Stimulated activated CD8-positive, alpha-beta memory T cell treated with anti-CD3 and anti-CD28 coated beads, Interleukin-4, amount 100 ng/mL, for 4 hours (primary cell): ENCODE measurements around the gene CCDC180.
"Not testable (repeated sequence)": the region's sequence is repeated elsewhere in the genome, so short reads cannot be mapped to it uniquely, and the experiment has no call there.

Experiments
- DNase-seq, 2 donors: peaks; one replicate each; pipeline ENCODE4 v3.0.0-alpha.2; 2020; ENCODE audit warnings: low read depth in 2 of 2, low spot score in 1 of 2

CCDC180 gene

GRCh38 chr9:97310896-97311295 is 3.4 kb downstream of the CCDC180 start:
- DNase-seq = no peak

GRCh38 chr9:97311798-97312500 is 4.5 kb downstream of the CCDC180 start:
- no peak for DNase-seq

GRCh38 chr9:97312556-97312955 is 5.1 kb downstream of the CCDC180 start:
- no peak for DNase-seq

- no peak for DNase-seq
These were observed 5.8 kb downstream of the CCDC180 start for GRCh38 chr9:97313243-97313642.

GRCh38 chr9:97313746-97314145 is 6.3 kb downstream of the CCDC180 start:
- DNase-seq = no peak

DNA sequence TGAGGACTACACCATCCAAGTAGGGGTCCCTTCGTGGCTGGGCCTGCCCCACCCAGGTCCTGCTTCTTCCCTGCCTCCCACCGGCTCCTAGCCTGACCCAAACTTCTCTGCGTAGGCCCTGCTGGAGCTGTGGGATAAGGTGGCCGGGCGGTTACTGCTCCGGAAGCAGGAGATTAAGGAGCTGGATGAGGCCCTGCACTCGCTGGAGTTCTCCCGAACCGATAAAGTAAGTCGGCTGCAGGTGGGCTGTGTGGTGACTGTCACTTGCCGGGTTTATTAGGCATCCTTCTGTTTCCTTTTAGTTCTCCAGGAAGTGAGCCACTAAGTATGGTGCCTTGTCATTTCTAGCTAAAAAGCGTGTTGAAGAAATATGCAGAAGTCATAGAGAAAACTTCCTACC is 7.0 kb downstream of the CCDC180 start:
- no peak for DNase-seq

DNA sequence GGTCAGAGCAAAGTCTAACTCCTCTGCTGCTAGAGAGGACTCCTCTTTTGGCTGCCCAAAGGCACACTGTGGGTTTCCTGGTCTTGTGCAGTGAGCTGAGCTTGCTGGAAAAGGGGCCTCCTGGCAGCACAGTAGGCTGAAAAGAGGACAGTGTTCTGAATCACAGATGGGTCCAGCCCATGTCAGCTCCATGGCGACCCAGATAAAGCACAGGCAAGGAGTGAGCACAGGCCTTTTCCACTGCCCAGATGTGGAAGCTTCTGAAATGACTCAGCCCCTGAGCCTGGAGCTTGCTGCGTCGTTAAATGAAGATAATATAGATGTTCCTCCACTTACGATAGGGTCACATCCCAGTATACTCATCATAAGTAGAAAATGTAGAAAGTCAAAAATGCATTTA is 8.1 kb downstream of the CCDC180 start:
- DNase-seq = no peak

DNA sequence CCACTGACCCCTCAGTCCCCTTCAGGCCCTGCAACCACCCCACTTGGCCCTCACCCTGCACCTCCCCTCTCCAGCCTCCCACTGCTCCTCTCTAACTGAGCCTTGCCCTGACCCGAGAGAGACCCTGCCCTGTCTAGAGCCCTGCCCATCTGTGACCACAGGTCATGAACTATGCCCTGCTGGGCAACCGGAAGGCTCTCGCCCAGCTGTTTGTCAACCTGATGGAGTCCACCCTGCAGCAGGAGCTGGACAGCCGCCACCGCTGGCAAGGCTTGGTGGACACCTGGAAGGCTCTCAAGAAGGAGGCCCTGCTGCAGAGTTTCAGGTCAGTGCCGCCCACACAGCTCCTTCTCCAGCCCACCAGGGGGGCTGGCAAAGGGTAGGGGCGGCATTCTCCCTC is 9.4 kb downstream of the CCDC180 start:
- no peak for DNase-seq

- no peak for DNase-seq
These were observed 11.0 kb downstream of the CCDC180 start for GRCh38 chr9:97318433-97318832.

- DNase-seq = no peak
These were observed 11.9 kb downstream of the CCDC180 start for GRCh38 chr9:97319395-97319794.

DNA sequence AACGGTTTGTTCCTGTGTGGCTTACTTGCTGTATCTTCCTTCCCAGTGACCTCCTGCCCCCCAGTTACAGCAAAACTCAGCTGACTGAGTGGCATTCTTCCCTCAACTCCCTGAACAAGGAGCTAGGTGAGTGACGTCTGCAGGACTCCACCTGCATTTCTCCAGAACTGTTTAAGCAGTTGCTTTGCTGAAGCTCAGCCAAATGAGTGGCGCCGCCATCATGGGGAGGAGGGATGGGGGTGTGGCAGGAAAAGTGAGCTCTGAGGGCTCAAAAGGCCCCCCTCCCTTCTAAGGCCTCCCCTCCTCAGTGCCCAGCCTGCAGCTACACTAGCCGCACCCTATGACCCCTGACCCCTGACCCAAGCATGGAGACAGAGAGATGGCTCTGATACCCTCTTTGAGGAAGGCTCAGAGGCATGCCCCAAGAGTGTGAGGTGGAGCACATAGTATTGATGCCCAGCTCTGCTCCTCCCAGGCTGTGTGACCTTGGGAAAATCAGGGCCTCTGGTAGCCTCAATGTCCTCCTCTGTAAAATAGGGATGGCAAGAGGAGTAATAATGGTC is 12.7 kb downstream of the CCDC180 start:
- no peak for DNase-seq

DNA sequence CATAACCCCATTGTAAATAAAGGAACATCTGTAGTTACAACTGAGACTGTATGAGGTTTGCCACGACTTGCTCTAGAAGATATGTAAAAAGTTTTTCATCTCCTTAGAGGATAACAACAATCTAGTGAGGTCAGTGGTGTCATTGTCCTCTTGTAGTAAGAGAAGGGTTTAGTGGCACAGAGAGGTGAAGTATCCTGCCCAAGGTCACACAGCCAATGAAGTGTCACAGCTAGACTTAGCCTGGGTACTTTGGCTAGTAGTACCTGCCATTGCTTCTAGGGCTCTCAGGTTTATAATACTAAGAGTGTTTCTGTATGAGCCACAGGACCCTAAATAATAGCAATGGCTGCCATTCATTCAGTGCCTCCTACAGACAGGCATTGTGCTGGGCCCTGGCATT is 13.8 kb downstream of the CCDC180 start:
- no peak for DNase-seq

- no peak for DNase-seq
These were observed 14.2 kb downstream of the CCDC180 start for GRCh38 chr9:97321691-97322090.

DNA sequence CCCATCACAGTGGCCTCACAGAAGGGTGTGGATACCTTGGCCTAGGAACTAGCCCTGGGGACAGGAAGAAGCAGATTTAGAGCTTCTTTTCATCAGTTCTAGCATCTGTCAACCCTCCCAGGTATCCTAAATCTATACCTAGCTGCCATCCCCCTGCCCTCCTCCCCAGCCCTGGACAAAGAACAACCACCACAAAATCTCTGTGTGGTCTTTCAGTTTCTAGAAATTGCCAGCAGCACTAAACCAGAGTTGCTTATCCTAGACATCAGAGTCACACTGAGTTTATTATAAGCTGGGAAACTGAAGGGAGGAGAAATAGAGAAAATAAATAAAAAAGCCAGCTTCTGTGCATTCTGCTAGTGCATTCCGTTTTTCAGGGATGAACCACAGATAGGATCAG is 14.6 kb downstream of the CCDC180 start:
- no peak for DNase-seq

DNA sequence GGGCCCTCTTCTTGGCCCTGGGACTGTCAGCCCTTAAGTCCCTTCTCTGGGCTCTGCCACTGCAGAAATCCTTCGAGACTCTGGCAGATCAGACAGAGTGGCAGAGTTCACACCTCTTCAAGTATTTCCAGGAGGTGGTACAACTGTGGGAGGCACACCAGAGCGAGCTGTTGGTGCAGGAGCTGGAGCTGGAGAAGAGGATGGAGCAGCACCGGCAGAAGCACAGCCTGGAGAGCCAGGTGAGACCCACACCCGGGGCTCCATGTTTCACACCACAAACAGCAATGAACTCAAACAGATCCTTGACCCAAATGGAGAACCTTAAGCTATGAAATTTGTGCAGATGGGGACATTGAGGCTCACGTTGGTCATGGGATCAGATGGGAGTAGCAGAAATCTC is 17.5 kb downstream of the CCDC180 start:
- no peak for DNase-seq

DNA sequence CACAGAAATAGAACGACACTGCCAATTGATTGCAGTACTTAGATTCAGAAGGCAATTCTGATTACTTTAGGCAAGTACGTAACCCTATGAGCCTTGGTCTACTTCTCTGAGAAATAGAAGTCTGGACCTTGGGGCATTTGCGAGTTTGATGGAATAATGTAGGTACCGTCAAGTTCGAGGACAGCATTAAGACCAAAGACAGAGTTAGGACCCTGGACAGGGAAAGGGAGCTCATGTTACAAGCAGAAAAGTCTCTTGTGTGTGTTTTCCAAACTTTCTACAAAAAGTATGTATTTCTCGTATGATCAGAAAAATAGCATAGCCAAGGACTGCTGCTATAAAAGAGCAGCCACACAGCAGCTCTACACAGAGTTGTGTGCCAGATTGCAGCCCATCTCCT is 20.1 kb downstream of the CCDC180 start:
- DNase-seq = no peak

GRCh38 chr9:97332993-97333392 is 25.5 kb downstream of the CCDC180 start:
- no peak for DNase-seq

GRCh38 chr9:97335622-97336021 is 28.2 kb downstream of the CCDC180 start:
- not testable (repeated sequence) for DNase-seq

GRCh38 chr9:97348871-97349270 is 41.4 kb downstream of the CCDC180 start:
- DNase-seq = no peak

DNA sequence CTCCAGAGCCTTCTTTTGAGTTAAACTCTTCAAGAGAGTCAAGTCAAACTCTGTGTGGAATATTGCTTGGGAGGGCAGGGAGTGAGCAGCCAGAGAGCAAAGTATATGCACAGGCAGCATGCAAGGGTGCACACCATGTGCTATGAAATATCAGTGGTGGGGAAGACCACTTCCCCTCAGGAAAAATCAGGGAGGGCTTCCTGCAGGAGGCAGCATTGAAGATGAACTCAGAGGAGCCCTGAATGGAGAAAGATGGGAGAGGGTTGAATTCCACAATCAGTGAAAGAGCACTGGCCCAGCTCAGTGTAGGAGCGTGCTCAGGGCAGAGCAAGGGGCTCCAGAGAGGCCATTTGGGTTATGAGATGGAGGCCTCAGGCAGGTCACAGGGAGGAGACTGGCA is 41.9 kb downstream of the CCDC180 start:
- DNase-seq = no peak

GRCh38 chr9:97354637-97355036 is 47.2 kb downstream of the CCDC180 start:
- DNase-seq = no peak

DNA sequence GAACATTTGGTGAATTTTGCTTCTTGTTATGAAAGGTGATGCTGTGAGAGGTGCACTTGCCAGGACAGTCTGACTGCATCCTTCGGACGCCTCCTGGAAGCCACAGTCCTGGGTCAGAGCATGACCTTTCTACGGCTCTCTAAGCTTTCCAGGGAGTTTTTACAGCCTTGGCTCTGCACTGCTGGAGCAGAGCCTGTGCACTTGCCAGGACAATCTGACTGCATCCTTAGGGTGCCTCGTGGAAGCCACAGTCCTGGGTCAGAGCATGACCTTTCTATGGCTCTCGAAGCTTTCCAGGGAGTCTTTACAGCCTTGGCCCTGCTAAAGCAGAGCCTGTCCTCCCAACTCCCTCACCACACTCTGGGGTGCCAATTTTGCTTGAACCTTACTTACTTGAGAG is 49.6 kb downstream of the CCDC180 start:
- no peak for DNase-seq
